Right lobe of liver (tissue), 4 donors: ENCODE measurements around the gene IFIT1.
"Not testable (repeated sequence)": the region's sequence is repeated elsewhere in the genome, so short reads cannot be mapped to it uniquely, and the experiment has no call there.

Experiments used
- POLR2A ChIP-seq: fragments of 450-650 bp; IDR thresholded peaks from one replicate; pipeline ENCODE4 v1.6.1; 2017; ENCODE audit warnings: antibody characterized with exemption, mild to moderate bottlenecking
- TF ChIP-seq, protein P1 (sequence below), 4 donors: fragments of 200-600 bp in 3 of 4; fragments of 450-650 bp in 1 of 4; IDR thresholded peaks; one replicate each; pipeline versions ENCODE4 v1.5.1 to v1.8.0; 2016 to 2022; ENCODE audit warnings: antibody characterized with exemption in 4 of 4, mild to moderate bottlenecking in 2 of 4
- donor health status: DM: no; HTN: no; CAD: no.
- donor health status: DM: no; HTN: no; CAD: no.
- donor health status: DM: no; HTN: yes; CAD: no.

DNA sequence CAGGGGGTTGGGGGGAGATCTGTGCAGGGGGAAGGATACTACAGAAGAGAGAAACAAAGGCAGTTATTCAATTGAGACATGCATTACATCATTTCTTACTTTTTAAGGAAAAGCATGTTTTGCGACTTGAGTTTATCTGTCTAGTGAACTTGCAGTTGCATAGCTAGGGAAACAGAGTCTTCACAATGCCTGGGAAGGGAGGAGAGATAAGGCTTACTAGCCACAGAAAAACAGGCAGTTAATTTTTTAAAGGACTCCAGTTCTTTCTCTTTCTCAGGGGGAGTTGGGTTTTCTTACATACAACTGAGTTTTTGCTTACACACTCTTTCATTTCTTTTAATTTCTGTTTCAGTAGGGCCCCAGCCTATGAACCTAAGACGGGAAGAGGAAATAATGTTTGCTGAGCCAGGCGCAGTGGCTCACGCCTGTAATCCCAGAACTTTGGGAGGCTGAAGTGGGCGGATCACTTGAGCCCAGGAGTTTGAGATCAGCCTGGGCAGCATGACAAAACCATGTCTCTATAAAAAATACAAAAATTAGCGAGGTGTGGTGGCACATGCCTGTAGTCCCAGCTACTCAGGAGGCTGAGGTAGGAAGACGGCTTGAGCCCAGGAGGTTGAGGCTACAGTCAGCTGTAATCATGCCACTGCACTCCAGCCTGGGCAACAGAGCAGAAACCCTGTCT lies 41.6 kb upstream of the IFIT1 start:
- TF ChIP-seq, protein P1, sequence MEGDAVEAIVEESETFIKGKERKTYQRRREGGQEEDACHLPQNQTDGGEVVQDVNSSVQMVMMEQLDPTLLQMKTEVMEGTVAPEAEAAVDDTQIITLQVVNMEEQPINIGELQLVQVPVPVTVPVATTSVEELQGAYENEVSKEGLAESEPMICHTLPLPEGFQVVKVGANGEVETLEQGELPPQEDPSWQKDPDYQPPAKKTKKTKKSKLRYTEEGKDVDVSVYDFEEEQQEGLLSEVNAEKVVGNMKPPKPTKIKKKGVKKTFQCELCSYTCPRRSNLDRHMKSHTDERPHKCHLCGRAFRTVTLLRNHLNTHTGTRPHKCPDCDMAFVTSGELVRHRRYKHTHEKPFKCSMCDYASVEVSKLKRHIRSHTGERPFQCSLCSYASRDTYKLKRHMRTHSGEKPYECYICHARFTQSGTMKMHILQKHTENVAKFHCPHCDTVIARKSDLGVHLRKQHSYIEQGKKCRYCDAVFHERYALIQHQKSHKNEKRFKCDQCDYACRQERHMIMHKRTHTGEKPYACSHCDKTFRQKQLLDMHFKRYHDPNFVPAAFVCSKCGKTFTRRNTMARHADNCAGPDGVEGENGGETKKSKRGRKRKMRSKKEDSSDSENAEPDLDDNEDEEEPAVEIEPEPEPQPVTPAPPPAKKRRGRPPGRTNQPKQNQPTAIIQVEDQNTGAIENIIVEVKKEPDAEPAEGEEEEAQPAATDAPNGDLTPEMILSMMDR (IDR thresholded peaks at IDR 0.05): not testable (repeated sequence)
- TF ChIP-seq POLR2A: peak; percentile 29
